ENCODE data around the gene DTD1.
"Not testable (repeated sequence)": the region's sequence is repeated elsewhere in the genome, so short reads cannot be mapped to it uniquely, and the experiment has no call there.

Gene DTD1

DNA sequence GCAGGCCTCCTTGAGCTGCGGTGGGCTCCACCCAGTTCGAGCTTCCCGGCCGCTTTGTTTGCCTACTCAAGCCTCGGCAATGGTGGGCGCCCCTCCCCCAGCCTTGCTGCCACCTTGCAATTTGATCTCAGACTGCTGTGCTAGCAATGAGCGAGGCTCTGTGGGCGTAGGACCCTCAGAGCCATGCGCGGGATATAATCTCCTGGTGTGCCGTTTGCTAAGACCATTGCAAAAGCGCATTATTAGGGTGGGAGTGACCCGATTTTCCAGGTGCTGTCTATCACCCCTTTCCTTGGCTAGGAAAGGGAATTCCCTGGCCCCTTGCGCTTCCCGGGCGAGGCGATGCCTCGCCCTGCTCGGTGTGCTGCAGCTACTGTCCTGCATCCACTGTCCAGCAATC, 173.0 kb downstream of the DTD1 start:
- intact Hi-C loops (cut with DNase I); DNase-seq: not testable (repeated sequence)

DNA sequence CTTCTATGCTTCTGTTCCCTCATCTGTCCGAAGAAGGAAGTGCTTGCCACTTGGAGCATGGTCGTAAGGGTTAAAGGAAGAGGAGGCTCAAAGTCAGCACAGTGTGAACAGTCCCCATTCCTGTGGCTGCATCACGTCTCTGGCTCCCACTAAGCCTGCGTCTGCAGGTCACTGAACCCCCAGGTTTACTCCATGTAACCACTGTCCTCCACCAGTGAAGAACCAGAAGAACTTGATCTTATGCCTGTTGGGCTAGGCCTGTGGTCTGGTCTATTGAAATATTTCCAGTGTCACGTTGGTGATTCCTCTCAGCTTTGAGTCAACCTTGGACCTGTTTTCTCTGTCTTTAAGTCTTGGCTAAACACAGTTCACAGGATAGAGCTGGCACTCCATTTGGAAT, 179.8 kb downstream of the DTD1 start:
- intact Hi-C loops (cut with DNase I) = no loop called here

DNA sequence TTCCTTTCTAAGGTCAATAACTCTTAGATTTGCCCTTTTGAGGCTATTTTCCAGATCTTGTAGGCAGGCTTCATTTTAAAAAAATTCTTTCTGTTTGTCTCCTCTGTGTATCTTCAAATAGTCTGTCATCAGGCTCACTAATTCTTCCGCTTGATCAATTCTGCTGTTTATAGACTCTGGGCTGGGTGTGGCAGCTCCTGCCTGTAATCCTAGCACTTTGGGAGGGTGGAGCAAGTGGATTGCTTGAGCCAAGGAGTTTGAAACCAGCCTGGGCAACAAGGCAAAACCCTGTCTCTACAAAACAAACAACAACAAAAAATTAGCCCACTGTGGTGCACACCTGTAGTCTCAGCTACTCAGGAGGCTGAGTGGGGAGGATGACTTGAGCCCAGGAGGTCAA, 185.7 kb downstream of the DTD1 start:
- intact Hi-C loops (cut with DNase I) = no loop called here
- DNase-seq = no peak

More for the DNA sequence above, 179.8 kb downstream of the DTD1 start:
- no peak for DNase-seq

DNA sequence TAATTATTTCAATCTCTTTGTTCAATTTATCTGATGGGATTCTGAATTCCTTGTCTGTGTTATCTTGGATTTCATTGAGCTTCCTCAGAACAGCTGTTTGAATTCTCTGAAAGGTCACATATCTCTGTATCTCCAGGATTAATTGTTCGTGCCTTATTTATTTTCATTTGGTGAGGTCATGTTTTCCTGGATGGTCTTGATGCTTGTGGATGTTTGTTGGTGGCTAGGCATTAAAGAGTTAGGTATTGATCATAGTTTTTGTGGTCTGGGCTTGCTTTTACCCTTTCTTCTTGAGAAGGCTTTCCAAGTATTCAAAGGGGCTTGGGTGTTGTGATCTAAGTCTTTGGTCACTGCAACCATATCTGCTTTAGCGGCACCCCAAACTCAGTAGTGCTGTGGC, 186.4 kb downstream of the DTD1 start:
- no peak for DNase-seq
- intact Hi-C loops (cut with DNase I) = no loop called here

DNA sequence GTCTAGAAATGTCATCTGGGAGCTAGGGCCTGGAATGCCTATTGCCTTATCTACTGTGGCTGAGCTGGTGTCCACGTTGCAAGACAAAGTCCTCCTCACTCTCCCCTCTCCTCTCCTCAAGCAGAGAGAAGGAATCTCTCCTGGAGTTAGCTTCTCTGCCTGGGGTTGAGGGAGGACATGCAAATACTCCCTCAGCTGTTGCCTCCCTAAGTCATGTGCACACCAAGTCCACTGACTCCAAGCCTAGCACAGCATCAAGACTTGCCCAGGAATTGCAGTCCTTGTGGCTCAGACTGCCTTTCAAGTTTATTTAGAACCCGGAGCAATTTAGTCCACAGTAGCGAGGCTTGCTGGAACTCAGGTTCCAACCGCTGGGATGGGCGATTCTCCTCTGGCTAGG, 187.8 kb downstream of the DTD1 start:
- DNase-seq = no peak

DNA sequence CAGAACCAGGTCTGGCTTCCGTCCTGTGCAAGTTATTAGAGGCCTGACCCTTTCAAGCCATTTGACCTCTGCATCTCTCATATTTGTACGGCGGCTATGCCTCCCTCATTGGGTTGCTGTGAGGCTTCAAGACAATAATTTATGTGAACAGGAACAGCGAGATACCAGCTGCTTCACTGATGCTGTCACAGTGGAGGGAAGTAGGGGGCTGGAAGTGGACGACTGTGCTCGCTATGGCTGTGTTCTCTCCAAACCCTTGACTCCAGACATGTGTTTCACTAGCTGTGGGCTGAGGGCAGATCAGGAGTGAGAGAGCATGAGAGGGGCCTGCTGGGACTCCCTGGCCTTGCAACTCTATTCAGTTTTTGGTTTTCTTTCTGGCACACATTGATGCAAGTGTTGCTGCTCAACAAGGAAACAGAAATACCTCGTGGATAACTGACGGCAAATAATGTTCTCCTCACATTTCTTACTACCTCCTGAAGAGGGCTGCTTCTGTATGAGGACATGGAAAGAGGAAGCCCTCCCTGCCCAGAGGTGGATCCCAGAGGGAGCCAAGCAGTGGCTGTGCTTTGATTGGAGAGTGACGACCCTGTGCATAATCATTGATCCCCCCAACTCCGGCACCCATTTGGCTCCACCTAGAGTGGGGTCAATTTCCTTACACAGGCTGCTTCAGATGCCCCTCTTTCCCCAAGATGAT, 191.0 kb downstream of the DTD1 start:
- DNase-seq = no peak
- intact Hi-C loops (cut with DNase I) = no loop called here

More for the DNA sequence above, 187.8 kb downstream of the DTD1 start:
- intact Hi-C loops (cut with DNase I) = no loop called here

DNA sequence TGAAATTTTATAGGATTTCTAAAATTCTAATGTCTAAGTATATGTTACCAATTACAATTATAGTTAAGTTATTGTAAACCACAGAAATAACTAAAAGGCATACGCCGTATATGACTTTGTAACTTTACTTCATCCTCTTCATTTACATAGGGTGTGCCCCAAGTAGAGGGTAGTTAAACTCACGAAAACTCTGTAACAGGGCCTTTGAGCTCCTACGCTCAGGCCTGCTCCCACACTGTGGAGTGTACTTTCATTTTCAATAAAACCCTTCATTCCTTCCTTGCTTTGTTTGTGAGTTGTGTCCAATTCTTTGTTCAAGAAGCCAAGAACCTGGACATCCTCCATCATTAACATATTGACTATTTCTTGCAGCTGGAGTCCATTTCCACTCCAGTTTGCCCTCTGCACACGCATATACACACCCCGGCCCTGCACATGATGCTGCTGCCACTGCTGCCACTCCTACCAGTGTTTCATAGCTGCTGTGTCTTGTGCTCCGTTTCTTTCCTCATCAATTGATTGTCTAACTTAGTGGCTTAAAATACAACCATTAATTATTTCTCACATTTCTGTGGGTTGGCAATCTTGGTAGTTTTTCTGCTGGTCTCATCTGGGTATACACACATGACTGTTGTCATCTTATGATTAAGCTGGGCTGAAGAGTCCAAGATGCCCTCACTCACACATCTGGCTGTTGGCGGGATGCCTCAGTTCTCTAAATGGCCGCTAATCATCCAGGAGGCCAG, 192.7 kb downstream of the DTD1 start:
- no peak for DNase-seq
- intact Hi-C loops (cut with DNase I) = no loop called here

DNA sequence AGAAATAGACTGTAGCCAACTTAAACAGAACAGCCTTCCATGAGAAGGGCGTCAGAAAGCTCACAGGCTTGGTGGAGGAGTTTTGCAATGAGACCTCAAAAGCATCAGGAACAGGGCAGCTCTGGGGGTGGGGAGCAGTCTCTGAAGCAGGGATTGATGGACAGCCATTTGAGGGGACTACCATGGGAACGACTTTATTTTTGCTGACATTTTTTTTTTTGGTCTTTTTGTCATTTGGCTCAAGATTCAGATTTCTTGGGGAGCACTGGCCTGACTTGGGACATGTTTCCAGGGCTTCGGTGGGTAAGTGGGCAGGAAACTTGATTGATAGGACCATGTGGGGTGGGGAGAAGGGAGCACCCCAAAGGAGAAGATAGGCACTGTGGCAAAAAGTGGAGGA, 193.7 kb downstream of the DTD1 start:
- no peak for DNase-seq
- intact Hi-C loops (cut with DNase I) = no loop called here

DNA sequence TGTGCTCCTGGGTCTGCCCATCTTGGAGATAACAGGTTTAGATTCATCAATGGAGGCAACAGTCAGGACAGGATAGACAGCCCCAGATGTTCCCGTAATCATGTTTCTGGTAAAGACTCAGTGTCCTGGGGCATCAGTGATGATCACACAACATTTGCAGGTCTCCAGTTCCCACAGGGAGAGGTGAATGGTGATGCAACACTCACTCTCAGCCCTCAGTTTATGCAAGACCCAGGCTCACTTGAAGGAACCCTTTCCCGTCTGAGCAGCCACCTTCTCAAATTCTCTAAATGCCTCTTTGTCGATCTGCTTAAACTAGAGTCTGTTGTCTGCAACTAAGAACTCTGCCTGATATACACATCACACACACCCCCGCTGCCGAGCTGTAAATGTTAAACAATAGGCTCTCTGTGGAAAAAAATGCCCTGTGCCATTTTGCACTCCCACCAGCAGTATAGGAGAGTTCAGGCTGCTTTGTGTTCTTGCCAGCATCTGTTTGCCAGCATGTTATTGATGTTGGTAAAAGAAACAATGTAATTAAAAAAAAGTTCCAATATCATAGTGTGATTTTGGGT, 195.6 kb downstream of the DTD1 start:
- intact Hi-C loops (cut with DNase I) = no loop called here

DNA sequence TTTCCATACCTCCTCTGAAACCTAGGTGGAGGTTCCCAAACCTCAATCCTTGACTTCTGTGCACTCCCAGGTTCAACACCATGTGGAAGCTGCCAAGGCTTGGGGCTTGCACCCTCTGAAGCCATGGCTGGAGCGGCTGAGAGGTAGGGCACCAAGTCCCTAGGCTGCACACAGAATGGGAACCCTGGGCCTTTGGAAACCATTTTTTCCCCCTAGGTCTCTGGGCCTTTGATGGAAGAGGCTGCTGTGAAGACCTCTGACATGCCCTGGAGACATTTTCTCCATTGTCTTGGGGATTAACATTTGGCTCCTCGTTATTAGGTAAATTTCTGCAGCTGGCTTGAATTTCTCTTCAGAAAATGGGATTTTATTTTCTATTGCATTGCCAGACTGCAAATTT, 199.2 kb downstream of the DTD1 start:
- DNase-seq; intact Hi-C loops (cut with DNase I): not testable (repeated sequence)

More for the DNA sequence above, 195.6 kb downstream of the DTD1 start:
- no peak for DNase-seq

DNA sequence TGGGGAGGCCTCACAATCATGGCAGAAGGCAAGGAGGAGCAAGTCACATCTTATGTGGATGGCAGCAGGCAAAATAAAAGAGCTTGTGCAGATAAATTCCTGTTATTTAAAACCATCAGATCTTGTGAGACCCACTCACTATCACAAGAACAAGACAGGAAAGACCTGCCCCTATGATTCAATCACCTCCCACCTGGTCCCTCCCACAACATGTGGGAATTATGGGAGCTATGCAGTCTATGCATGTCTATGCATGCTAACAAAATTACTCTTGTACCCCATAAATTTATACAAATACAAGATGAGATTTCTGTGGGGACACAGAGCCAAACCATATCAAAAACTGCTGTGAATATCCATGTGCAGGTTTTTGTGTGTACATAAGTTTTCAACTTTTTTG, 200.2 kb downstream of the DTD1 start:
- intact Hi-C loops (cut with DNase I) = no loop called here
- DNase-seq = peak in 7 of 42 donors; percentile 22 to 65 (median 32)

DNA sequence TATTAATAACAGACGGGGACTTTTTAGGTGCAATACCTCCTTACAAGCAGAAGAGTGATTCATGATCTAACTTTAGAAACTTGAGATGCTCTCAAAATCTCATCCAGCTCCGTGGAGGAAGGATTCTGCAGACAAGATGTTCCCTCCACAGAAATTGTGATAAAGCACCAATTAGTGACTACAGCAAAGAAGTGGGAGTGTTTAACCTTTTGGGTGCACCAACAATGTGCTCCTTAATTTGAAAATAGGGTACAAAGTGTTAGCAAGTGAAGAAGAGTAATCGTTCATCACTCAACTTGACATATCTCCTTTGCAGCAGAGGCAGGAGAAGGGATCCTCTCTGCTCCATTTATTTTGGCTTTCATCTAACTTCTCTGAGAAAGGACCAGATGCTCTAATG, 202.9 kb downstream of the DTD1 start:
- intact Hi-C loops (cut with DNase I) = loop anchor here (10.0 kb wide), 2 partner anchors 156 to 506 kb away; partner anchors contain the start of gene ZNF133
- DNase-seq = peak in 19 of 42 donors; percentile 10 to 76 (median 34)

DNA sequence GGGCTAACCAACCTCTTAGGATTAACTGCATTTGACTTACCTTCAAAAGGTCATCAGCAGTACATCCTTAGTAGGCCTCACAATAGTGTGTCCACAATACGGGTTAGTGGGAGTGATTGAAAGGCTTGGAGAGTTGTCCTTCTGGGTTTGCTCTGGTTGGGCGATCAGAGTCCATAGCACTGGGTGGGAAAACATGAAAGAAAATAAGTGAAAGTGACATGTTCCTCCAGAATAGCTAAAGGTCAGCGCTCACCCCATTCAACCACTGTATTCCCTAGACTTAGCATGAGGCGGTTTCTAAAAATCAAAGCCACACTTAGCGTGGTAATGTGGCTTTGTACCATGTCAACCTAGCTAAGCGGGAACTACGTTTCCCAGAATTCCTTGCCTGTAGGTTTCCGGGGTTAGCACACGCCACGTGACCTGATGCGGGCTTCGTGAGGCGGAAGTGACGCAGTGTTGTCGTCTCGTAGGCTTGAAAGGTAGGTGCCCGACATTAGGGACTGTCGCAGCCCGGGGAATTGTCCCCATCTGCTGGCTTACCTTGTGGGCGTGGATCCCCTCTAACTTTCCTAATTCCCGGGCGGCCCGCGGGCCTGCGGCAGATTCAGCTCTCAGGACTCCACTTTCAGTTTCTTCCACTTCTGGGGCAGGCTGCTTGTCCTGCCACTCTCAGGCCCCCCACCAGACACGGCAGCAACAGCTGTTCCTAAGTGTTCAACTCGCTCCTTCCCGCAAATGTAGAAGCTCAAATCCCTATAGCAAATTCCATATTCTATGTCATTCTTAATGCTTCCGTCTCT, 206.0 kb downstream of the DTD1 start:
- intact Hi-C loops (cut with DNase I) = loop anchor here (10.0 kb wide), 2 partner anchors 159 to 509 kb away; partner anchors contain the start of gene ZNF133
- DNase-seq = peak; percentile 89 to 97 (median 94)

DNA sequence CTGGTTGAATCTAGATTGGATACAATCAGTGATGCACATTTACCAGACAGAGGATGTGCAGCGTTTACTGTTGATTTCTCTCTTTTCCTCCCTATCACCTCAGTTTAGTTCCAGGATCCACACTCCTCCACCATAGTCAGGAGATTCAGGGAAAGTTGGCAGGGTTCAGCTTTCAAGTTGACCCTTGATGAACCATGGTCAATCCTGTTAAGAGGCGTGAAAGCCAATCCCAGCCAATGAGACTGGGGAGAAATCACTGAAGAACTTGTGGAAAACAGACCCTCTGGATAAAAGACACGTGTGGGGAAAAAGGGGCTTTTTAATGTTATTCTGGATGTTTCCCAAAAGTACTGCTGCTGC, 206.6 kb downstream of the DTD1 start:
- intact Hi-C loops (cut with DNase I) = loop anchor here (10.0 kb wide), 2 partner anchors 160 to 510 kb away; partner anchors contain the start of gene ZNF133
- peak in 1 of 42 donors; percentile 1 for DNase-seq

DNA sequence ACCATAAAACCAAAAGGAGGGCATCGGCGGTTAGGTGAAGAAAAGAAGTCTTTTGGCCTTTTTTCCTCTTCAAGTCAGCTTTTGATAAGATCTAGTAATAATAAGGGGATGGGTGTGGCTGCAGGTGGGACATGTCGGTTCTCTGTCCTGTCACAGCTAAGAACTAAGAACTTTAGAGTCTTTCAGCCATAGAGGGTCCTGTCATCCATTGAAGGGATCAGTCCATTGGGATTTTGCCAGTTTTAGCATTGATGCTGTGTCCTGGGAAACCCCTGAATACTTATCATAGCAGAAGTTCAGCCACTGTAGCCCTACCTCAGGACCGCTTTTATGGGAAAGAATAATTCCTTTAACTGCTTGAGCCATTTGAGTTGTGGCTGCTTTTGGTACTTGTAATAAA, 207.5 kb downstream of the DTD1 start:
- intact Hi-C loops (cut with DNase I) = loop anchor here (10.0 kb wide), 2 partner anchors 161 to 511 kb away; partner anchors contain the start of gene ZNF133
- DNase-seq = no peak

DNA sequence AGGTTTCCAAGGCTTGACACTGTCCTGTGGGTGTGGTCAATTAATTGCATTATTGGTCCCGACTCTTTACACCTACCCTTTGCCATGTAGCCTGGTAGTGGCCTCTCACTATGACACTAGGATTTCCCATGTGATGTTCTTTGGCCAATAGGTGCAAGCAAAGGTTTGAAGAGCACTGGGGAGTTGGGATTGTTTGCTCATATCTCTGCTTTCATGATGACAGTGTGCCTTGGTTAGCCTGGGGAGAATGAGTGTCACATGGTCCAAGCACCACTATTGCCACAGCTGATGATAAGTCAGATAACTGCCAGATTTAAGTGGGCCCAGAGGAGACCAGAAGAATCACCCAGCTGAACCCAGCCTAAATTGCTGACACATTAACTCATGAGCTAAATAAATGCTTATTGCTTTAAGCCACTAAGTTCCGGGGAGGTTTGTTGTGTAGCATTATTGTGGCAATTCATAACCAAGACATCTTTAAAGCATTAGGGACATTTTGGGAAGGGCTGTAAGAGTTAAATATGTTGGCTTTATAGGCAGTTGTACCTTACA, 208.5 kb downstream of the DTD1 start:
- intact Hi-C loops (cut with DNase I) = loop anchor here (10.0 kb wide), 2 partner anchors 162 to 512 kb away; partner anchors contain the start of gene ZNF133
- no peak for DNase-seq

DNA sequence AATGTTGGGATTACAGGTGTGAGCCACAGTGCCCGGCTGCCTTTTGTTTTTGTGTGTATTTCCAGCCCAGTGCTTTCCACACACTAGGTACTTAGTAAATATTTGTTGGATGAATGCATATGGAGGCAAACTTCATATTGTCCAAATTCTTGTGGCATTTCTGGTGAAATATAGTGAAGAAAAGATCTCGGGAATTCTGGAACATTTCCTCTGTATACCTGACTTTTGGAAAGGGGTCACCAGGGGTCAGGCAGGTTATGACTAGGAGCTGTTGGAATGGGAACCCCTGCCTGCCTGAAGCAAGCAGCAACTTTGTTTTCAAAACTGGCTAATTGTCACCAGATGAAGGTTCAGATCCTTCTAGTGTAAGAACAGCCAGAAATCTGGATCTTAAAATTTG, 213.7 kb downstream of the DTD1 start:
- DNase-seq = no peak
- intact Hi-C loops (cut with DNase I) = no loop called here

DNA sequence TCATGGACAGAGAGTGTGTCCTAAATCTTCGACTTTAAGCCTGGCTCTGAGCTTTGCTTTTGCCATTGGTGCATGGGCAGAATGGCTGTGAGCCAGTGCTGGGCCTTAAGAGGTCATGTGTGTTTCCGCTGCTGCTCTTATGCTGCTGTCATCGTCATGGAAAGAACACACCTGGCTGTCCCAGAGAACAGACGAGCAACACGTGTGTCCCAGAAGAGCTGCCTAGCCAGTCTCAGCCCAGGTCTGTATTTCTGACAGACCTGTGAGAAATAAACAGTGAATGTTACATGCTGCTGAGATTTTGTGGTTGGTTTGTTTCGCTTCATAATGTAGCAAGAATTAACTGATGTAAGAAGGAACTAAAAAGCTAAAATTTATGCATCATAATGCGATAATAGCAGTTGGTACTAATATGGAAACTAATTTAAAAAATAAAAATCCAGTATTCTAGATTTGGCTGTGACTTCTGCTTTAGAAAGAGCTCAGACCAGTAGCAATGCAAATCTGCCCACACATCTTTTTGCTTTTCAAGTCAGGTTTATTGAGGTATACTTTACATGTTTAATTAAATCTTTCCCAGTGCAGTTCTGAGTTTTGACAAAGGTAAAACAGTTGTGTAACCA, 214.3 kb downstream of the DTD1 start:
- intact Hi-C loops (cut with DNase I) = no loop called here
- no peak for DNase-seq
